ENCODE measurements around the gene ZNF548.

DNA sequence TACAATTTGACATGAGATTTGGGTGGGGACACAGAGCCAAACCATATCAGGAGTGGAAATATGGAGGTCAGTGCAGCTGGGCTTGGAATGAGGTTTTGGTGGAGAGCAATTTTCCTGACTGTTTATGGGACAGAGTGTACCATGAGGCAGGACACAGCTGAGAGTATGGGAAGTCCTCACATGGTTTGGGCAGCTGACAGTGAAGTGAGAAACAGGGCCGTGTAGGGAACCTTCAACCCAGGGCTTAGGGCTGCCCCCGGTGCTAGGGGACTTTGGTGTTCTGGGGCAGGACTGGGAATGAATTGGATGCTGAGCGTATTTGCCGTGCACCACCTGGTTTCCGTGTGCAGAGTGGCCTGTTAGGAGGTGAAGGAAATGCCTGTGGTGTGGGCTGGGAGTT lies 6.1 kb downstream of the ZNF548 start:
- TF ChIP-seq EZH2 (IDR thresholded peaks at IDR 0.05) = no peak
- no peak for TF ChIP-seq POLR2AphosphoS5 (IDR thresholded peaks at IDR 0.05; ENCODE audit: borderline replicate concordance, low read depth, low read length)
- no peak for TF ChIP-seq FOXP2 (optimal IDR thresholded peaks at IDR 0.05; ENCODE audit: control extremely low read depth, extremely low read length, insufficient read depth)

Measured in SK-N-MC (cell line).